ENCODE measurements around the gene PPP1R15B. TPM values are rescaled to one million over a fixed set of nuclear protein-coding genes. Genes with fewer than 3 reads are reported as not detected.

PPP1R15B gene
- total RNA-seq, 4 donors from 2014 or later: 29.5 to 42.3 (median 34.0) TPM

DNA sequence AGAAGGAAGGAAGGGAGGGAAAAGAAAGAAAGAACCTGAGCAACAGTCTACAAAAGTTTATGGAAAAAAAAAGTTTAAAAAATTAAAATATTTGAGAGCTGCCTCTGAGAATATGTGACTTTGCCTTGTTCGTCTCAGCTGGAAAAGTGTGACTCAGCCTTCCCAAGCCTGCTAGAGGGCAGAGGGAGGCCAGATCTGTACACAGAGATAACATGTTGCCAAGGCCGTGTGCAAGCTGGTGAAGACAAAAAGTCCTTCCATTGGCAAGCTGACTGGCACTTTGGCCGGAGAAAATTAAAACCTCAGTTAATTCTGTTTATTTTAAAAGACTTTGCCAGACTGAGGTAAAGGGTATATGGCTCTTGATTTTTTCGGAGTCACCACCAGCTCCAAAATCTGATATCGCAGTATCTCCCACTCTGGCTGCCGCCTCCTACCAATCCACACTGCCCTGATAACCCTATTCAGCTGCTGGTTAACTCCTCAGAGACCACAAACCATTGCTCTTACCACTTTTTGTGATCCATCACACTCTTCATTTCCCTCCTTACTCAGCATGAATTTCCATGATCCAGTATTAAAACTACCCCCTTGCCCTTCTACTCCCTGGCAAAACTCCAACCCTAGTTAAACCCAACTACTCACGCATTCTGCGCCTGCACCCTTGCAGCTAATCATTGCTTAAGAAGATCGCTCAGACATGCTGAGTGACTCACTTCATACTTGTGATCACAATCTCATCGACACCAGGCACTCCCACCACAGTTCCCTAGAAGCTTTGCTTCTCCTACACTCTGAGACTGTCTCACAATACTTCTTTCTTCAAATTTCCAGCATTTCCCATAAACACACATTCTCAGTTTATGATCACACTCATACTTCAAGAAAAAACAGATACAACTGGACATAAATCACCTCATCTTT lies 5.7 kb upstream of the PPP1R15B start:
- intact Hi-C loops (cut with DNase I): no loop called here
- H3K27me3 ChIP-seq: no peaks in the 10 kb centered on the region
- H3K9me3 ChIP-seq: no peaks in the 10 kb centered on the region

DNA sequence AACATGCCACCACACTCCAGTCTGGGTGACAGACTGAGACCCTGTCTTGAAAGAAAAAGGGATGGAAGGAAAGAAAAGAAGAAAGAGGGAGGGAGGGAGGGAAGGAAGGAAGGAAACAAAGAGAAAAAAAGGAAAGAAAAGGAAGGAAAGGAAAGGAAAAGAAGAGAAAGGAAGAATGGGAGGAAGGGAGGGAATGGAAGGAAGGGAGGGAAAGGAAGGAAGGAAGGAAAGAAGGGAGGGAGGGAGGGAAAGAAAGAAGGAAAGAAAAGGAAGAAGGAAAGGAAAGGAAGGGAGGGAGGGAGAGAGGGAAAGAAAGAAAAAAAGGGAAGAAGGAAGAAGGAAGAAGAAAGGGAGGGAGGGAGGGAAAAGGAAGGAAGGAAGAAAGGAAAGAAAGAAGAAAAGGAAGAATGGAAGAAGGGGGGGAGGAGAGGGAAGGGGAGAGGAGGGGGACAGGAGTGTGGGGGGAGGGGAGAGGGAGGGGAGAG lies 5.0 kb upstream of the PPP1R15B start:
- peaks cover 27 to 51% (median 32%) of the 10 kb centered on the region in 3 donors for H3K4me1 ChIP-seq
- H3K27ac ChIP-seq: peak overlapping the region; percentile 76 to 91 (median 86)
- no peak for TF ChIP-seq POLR2A (IDR thresholded peaks at IDR 0.05)
- TF ChIP-seq, protein P1, sequence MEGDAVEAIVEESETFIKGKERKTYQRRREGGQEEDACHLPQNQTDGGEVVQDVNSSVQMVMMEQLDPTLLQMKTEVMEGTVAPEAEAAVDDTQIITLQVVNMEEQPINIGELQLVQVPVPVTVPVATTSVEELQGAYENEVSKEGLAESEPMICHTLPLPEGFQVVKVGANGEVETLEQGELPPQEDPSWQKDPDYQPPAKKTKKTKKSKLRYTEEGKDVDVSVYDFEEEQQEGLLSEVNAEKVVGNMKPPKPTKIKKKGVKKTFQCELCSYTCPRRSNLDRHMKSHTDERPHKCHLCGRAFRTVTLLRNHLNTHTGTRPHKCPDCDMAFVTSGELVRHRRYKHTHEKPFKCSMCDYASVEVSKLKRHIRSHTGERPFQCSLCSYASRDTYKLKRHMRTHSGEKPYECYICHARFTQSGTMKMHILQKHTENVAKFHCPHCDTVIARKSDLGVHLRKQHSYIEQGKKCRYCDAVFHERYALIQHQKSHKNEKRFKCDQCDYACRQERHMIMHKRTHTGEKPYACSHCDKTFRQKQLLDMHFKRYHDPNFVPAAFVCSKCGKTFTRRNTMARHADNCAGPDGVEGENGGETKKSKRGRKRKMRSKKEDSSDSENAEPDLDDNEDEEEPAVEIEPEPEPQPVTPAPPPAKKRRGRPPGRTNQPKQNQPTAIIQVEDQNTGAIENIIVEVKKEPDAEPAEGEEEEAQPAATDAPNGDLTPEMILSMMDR (IDR thresholded peaks at IDR 0.05): no peak
- H3K27me3 ChIP-seq: no peaks in the 10 kb centered on the region
- peaks cover 0 to 8% (median 0%) of the 10 kb centered on the region in 3 donors for H3K36me3 ChIP-seq
- H3K4me3 ChIP-seq: no peak overlapping the region
- no peak for DNase-seq
- no peaks in the 10 kb centered on the region for H3K9me3 ChIP-seq
- intact Hi-C loops (cut with DNase I): no loop called here

More for the DNA sequence above, 5.7 kb upstream of the PPP1R15B start:
- no peak for DNase-seq
- TF ChIP-seq, protein P1 (IDR thresholded peaks at IDR 0.05): no peak
- no peak for TF ChIP-seq POLR2A (IDR thresholded peaks at IDR 0.05)
- H3K27ac ChIP-seq: peak overlapping the region; percentile 76 to 91 (median 86)
- 18 to 19% methylated on average over 10 of the region's 10 CpGs for WGBS, 2 donors
- H3K4me1 ChIP-seq: peaks cover 24 to 51% (median 30%) of the 10 kb centered on the region in 3 donors
- peaks cover 0 to 16% (median 0%) of the 10 kb centered on the region in 3 donors for H3K36me3 ChIP-seq
- H3K4me3 ChIP-seq: peak overlapping the region in 2 of 4 donors; percentile 13 to 39

DNA sequence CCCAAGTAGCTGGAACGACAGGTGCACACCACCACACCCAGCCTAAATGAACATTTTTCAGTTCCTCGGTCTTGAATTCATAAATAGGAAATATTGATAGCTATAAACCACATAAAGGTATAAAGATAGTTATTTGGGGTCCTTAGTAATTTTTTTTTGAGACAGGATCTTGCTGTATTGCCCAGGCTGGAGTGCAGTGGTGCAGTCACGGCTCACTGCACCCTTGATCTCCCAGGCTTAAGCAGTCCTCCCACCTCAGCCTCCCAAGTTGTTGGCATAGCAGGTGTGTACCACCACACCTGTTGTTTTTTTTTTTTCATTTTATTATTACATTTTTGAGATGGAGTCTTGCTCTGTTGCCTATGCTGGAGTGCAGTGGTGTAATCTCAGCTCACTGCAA lies 3.7 kb upstream of the PPP1R15B start:
- Histone ChIP-seq H3K36me3 (no peaks in the 10 kb centered on the region), H3K27me3 (no peaks in the 10 kb centered on the region), H3K4me1 (peaks cover 27 to 52% (median 32%) of the 10 kb centered on the region in 3 donors), H3K4me3 (no peak overlapping the region), H3K27ac (peak overlapping the region in 1 of 4 donors; percentile 91), H3K9me3 (no peaks in the 10 kb centered on the region)
- TF ChIP-seq, protein P1 (IDR thresholded peaks at IDR 0.05): no peak
- no peak for TF ChIP-seq POLR2A (IDR thresholded peaks at IDR 0.05)
- no peak for DNase-seq
- 94 to 95% methylated on average over 3 of the region's 3 CpGs for WGBS, 2 donors
- intact Hi-C loops (cut with DNase I): no loop called here

DNA sequence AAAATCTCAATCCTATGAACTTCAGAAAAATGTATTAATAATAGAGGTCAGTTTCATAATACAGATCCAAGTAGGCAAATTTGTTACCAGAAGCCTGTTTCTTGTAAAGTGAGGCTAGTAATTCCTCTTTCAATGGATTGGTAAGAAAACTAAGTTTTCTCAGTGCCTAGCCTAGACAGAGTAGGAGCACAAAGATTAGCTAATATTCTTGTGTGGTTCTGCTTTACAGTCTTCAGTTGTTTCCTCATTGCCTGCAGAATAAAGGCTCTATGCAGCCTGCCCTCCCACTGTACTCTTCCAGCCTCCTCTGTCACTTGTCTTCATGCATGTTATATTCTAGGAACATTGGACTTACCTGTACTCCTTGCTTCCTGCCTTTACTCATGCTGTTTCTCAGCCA lies 2.4 kb upstream of the PPP1R15B start:
- DNase-seq: no peak
- H3K27me3 ChIP-seq: no peaks in the 10 kb centered on the region
- H3K36me3 ChIP-seq: no peaks in the 10 kb centered on the region
- no peaks in the 10 kb centered on the region for H3K9me3 ChIP-seq
- H3K27ac ChIP-seq: peak overlapping the region in 1 of 4 donors; percentile 24
- TF ChIP-seq, protein P1 (IDR thresholded peaks at IDR 0.05): no peak
- no peak for TF ChIP-seq POLR2A (IDR thresholded peaks at IDR 0.05)
- intact Hi-C loops (cut with DNase I): no loop called here
- H3K4me1 ChIP-seq: peaks cover 27 to 60% (median 32%) of the 10 kb centered on the region in 3 donors
- H3K4me3 ChIP-seq: no peak overlapping the region

DNA sequence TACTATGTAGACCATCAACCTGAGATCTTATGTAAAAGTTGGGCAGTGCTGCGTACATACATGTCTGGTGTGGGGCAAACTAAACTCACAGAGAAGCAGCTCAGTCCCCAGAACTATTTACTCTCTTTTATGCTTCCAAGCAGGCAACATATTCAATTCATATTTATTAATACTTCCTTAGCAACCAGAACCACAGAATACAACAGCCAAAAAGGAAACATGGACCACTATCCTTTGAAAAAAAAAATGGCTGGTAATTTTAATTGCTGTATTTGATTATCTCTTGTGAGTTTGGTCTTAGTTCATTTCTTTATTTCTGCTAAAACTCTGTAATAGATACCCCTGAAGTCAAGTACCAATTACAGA lies 1.5 kb upstream of the PPP1R15B start:
- H3K4me1 ChIP-seq: peaks cover 24 to 52% (median 26%) of the 10 kb centered on the region in 3 donors
- no peak for DNase-seq
- H3K9me3 ChIP-seq: no peaks in the 10 kb centered on the region
- 94 to 100% methylated on average over 1 of the region's 1 CpG for WGBS, 2 donors
- H3K27me3 ChIP-seq: no peaks in the 10 kb centered on the region
- H3K36me3 ChIP-seq: no peaks in the 10 kb centered on the region
- peak overlapping the region in 2 of 4 donors; percentile 24 to 99 for H3K27ac ChIP-seq
- H3K4me3 ChIP-seq: no peak overlapping the region
- intact Hi-C loops (cut with DNase I): no loop called here
- no peak for TF ChIP-seq POLR2A (IDR thresholded peaks at IDR 0.05)
- TF ChIP-seq, protein P1 (IDR thresholded peaks at IDR 0.05): no peak

Measured in esophagus squamous epithelium (tissue), 5 donors.